Neural cell (in vitro differentiated cells): ENCODE results near the gene FAM200A. TPM values are rescaled to one million over a fixed set of nuclear protein-coding genes. Genes with fewer than 3 reads are reported as not detected.
"Not testable (repeated sequence)": the region's sequence is repeated elsewhere in the genome, so short reads cannot be mapped to it uniquely, and the experiment has no call there.

Source experiments
- H2AFZ ChIP-seq: fragments of 200-600, 300-800 bp; sonication (generic), shearing (Covaris generic); 2 replicates; pipeline ENCODE4 v1.6.0; 2014; ENCODE audit warnings: low read depth, mild to moderate bottlenecking, antibody characterized with exemption, low read length, moderate library complexity
- H3F3A ChIP-seq: fragments of 200-600 bp; shearing (Covaris generic); 2 replicates; pipeline ENCODE4 v1.6.1; 2016; ENCODE audit warnings: mild to moderate bottlenecking, moderate library complexity, mixed read lengths, antibody characterized with exemption, low read length; ENCODE audit not compliant: insufficient read depth, poor library complexity, severe bottlenecking
- H3K27ac ChIP-seq: fragments of 200-600, 300-800 bp; sonication (generic), shearing (Covaris generic); 2 replicates; pipeline ENCODE4 v1.5.1; 2014; ENCODE audit warnings: mild to moderate bottlenecking, low read length, moderate library complexity
- H3K27me3 ChIP-seq: fragments of 300-800, 200-600 bp; sonication (generic), shearing (Covaris generic); 2 replicates; pipeline ENCODE4 v1.6.0; 2014; ENCODE audit warnings: mild to moderate bottlenecking, low read depth, low read length, moderate library complexity; ENCODE audit not compliant: insufficient read depth
- H3K36me3 ChIP-seq: fragments of 300-800, 200-600 bp; sonication (generic), shearing (Covaris generic); 2 replicates; pipeline ENCODE4 v1.5.1; 2014; ENCODE audit warnings: mild to moderate bottlenecking, antibody characterized with exemption, low read length, moderate library complexity; ENCODE audit not compliant: insufficient read depth
- H3K4me2 ChIP-seq: fragments of 300-800, 200-600 bp; sonication (generic), shearing (Covaris generic); 2 replicates; pipeline ENCODE4 v1.6.0; 2014; ENCODE audit warnings: mild to moderate bottlenecking, low read length
- H3K4me3 ChIP-seq: fragments of 300-800, 200-600 bp; sonication (generic), shearing (Covaris generic); 2 replicates; pipeline ENCODE4 v1.5.1; 2014; ENCODE audit warnings: mild to moderate bottlenecking, low read length, moderate library complexity
- H3K79me2 ChIP-seq: fragments of 200-600 bp; shearing (Covaris generic); replicated peaks from 2 replicates; pipeline ENCODE4 v1.6.0; 2014; ENCODE audit warnings: mild to moderate bottlenecking, low read length, moderate library complexity; ENCODE audit not compliant: insufficient read depth
- H3K9ac ChIP-seq: fragments of 300-800, 200-600 bp; sonication (generic), shearing (Covaris generic); 2 replicates; pipeline ENCODE4 v1.6.1; 2016; ENCODE audit warnings: mild to moderate bottlenecking, low read length, mixed read lengths
- H3K9me2 ChIP-seq: fragments of 200-600 bp; shearing (Covaris generic); 2 replicates; pipeline ENCODE4 v1.6.1; 2016; ENCODE audit warnings: mild to moderate bottlenecking, low read length, mixed read lengths; ENCODE audit not compliant: insufficient read depth
- H3K9me3 ChIP-seq: fragments of 200-600, 300-800 bp; sonication (generic), shearing (Covaris generic); 2 replicates; pipeline ENCODE4 v1.6.1; 2016; ENCODE audit warnings: mild to moderate bottlenecking, mixed run types, low read length, moderate library complexity, mixed read lengths
- H4K20me1 ChIP-seq: fragments of 200-600 bp; shearing (Covaris generic); 2 replicates; pipeline ENCODE4 v1.6.1; 2016; ENCODE audit warnings: mild to moderate bottlenecking, mixed run types; ENCODE audit not compliant: insufficient read depth
- EP300 ChIP-seq: fragments of 450-650 bp; conservative IDR thresholded peaks from 2 replicates; pipeline ENCODE4 v1.6.1; 2014; ENCODE audit warnings: antibody characterized with exemption, mild to moderate bottlenecking, moderate library complexity; ENCODE audit not compliant: poor library complexity, severe bottlenecking
- EZH2 ChIP-seq: fragments of 200-600, 300-800 bp; shearing (Covaris generic), sonication (generic); IDR thresholded peaks from 2 replicates; pipeline ENCODE4 v1.6.1; 2014; ENCODE audit warnings: antibody characterized with exemption, low read length, borderline replicate concordance, mild to moderate bottlenecking; ENCODE audit not compliant: insufficient read depth, poor library complexity, severe bottlenecking
- MXI1 ChIP-seq: fragments of 450-650 bp; conservative IDR thresholded peaks from 2 replicates; pipeline ENCODE4 v1.6.1; 2014; ENCODE audit warnings: antibody characterized with exemption, mild to moderate bottlenecking; ENCODE audit not compliant: poor library complexity, severe bottlenecking
- POLR2AphosphoS5 ChIP-seq: IDR thresholded peaks from 2 replicates; pipeline ENCODE4 v1.6.1; 2012
- RAD21 ChIP-seq: fragments of 450-650 bp; conservative IDR thresholded peaks from 2 replicates; pipeline ENCODE4 v1.6.1; 2014; ENCODE audit warnings: antibody characterized with exemption, mild to moderate bottlenecking, moderate library complexity
- SMC3 ChIP-seq: fragments of 450-650 bp; conservative IDR thresholded peaks from 2 replicates; pipeline ENCODE4 v1.6.1; 2014; ENCODE audit warnings: antibody characterized with exemption, mild to moderate bottlenecking, moderate library complexity; ENCODE audit not compliant: poor library complexity
- TAF1 ChIP-seq: IDR thresholded peaks from 2 replicates; pipeline ENCODE4 v1.6.1; 2012; ENCODE audit warnings: low read depth
- polyA plus RNA-seq: library from polyadenylated mRNA; depleted of rRNA; stranded (reverse); fragments of >200 nt; gene quantifications from 2 replicates; pipeline ENCODE4 v1.2.3, GENCODE V29; 2014
- TF ChIP-seq, protein P1 (sequence below): IDR thresholded peaks from 2 replicates; pipeline ENCODE4 v1.6.1; 2012; ENCODE audit warnings: borderline replicate concordance
- TF ChIP-seq, protein P2 (sequence below): fragments of 450-650 bp; IDR thresholded peaks from 2 replicates; pipeline ENCODE4 v1.5.1; 2014; ENCODE audit warnings: antibody characterized with exemption, mild to moderate bottlenecking, moderate library complexity; ENCODE audit not compliant: poor library complexity, severe bottlenecking

The FAM200A gene
- polyA plus RNA-seq, 1 donor from 2014 or later = 24.0 TPM

DNA sequence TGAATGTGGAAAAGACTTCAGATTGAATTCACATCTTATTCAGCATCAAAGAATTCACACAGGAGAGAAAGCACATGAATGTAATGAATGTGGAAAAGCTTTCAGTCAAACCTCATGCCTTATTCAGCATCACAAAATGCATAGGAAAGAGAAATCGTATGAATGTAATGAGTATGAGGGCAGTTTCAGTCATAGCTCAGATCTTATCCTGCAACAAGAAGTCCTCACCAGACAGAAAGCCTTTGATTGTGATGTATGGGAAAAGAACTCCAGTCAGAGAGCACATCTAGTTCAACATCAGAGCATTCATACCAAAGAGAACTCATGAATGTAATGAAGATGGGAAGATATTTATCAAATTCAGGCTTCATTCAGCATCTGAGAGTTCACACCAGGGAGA, 21.3 kb upstream of the FAM200A start:
- no peaks in the 10 kb centered on the region for H3K27me3 ChIP-seq
- H3K9me3 ChIP-seq = no peaks in the 10 kb centered on the region
- H2AFZ ChIP-seq = no peak overlapping the region
- H3F3A ChIP-seq = no peaks in the 10 kb centered on the region
- TF ChIP-seq TAF1 (no peak), EP300 (no peak), EZH2 (no peak), RAD21 (no peak), SMC3 (no peak), MXI1 (no peak), POLR2AphosphoS5 (no peak)
- TF ChIP-seq, protein P1, sequence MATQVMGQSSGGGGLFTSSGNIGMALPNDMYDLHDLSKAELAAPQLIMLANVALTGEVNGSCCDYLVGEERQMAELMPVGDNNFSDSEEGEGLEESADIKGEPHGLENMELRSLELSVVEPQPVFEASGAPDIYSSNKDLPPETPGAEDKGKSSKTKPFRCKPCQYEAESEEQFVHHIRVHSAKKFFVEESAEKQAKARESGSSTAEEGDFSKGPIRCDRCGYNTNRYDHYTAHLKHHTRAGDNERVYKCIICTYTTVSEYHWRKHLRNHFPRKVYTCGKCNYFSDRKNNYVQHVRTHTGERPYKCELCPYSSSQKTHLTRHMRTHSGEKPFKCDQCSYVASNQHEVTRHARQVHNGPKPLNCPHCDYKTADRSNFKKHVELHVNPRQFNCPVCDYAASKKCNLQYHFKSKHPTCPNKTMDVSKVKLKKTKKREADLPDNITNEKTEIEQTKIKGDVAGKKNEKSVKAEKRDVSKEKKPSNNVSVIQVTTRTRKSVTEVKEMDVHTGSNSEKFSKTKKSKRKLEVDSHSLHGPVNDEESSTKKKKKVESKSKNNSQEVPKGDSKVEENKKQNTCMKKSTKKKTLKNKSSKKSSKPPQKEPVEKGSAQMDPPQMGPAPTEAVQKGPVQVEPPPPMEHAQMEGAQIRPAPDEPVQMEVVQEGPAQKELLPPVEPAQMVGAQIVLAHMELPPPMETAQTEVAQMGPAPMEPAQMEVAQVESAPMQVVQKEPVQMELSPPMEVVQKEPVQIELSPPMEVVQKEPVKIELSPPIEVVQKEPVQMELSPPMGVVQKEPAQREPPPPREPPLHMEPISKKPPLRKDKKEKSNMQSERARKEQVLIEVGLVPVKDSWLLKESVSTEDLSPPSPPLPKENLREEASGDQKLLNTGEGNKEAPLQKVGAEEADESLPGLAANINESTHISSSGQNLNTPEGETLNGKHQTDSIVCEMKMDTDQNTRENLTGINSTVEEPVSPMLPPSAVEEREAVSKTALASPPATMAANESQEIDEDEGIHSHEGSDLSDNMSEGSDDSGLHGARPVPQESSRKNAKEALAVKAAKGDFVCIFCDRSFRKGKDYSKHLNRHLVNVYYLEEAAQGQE = no peak
- TF ChIP-seq, protein P2, sequence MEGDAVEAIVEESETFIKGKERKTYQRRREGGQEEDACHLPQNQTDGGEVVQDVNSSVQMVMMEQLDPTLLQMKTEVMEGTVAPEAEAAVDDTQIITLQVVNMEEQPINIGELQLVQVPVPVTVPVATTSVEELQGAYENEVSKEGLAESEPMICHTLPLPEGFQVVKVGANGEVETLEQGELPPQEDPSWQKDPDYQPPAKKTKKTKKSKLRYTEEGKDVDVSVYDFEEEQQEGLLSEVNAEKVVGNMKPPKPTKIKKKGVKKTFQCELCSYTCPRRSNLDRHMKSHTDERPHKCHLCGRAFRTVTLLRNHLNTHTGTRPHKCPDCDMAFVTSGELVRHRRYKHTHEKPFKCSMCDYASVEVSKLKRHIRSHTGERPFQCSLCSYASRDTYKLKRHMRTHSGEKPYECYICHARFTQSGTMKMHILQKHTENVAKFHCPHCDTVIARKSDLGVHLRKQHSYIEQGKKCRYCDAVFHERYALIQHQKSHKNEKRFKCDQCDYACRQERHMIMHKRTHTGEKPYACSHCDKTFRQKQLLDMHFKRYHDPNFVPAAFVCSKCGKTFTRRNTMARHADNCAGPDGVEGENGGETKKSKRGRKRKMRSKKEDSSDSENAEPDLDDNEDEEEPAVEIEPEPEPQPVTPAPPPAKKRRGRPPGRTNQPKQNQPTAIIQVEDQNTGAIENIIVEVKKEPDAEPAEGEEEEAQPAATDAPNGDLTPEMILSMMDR = no peak
- no peaks in the 10 kb centered on the region for H3K9me2 ChIP-seq
- no peaks in the 10 kb centered on the region for H3K79me2 ChIP-seq
- no peak overlapping the region for H3K27ac ChIP-seq
- no peak overlapping the region for H3K4me3 ChIP-seq
- H3K9ac ChIP-seq = no peak overlapping the region
- H3K4me2 ChIP-seq = no peak overlapping the region
- H4K20me1 ChIP-seq = no peaks in the 10 kb centered on the region
- peaks cover 4% of the 10 kb centered on the region for H3K36me3 ChIP-seq

DNA sequence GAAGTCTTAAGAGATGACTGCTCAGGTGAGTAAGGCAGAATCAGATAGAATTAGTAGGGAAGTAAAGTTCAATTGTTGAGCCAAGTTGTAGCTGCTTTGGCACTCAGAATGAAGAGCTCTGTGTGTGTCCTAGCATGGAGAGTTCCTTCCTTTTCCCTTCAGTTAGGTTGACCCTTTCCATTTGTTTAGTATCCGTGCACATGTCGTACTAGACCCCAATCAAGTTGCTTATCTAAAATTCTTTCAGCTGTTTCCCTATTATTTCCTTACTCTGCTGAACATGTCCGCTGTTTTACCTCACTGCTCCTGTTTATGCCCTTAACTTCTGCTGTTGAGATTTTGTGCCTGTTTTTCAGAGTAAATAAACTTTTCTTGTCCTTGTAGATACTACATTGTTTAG, 19.9 kb upstream of the FAM200A start:
- Histone ChIP-seq H3K9me2 (no peaks in the 10 kb centered on the region), H3K27me3 (no peaks in the 10 kb centered on the region), H4K20me1 (no peaks in the 10 kb centered on the region), H3K9me3 (no peaks in the 10 kb centered on the region), H3K9ac (no peak overlapping the region), H3F3A (no peaks in the 10 kb centered on the region), H3K4me3 (no peak overlapping the region), H3K36me3 (peaks cover 4% of the 10 kb centered on the region), H3K27ac (no peak overlapping the region), H2AFZ (no peak overlapping the region), H3K4me2 (no peak overlapping the region), H3K79me2 (no peaks in the 10 kb centered on the region)
- TF ChIP-seq TAF1 (no peak), SMC3 (no peak), EP300 (no peak), MXI1 (no peak), POLR2AphosphoS5 (no peak), EZH2 (no peak), RAD21 (no peak)
- TF ChIP-seq, protein P1 = no peak
- TF ChIP-seq, protein P2 = no peak

DNA sequence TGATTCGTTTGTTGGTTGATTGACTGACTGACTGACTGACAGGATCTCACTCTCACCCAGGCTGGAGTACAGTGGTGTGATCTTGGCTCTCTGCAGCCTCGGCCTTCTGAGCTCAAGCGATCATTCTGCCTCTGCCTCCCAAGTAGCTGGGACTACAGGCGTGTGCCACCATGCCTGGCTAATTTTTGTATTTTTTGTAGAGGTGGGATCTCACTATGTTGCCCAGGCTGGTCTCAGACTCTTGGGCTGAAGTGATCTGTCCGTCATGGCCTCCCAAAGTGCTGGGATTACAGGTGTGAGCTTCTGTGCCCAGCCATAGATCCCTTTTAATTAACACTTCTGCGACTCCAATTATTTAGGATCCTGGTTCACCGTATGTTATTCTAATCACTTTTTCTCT, 16.9 kb upstream of the FAM200A start:
- H3K4me2 ChIP-seq, H3F3A ChIP-seq, H3K36me3 ChIP-seq, H3K9ac ChIP-seq, H3K9me2 ChIP-seq, H3K9me3 ChIP-seq, H4K20me1 ChIP-seq, H2AFZ ChIP-seq, H3K79me2 ChIP-seq, H3K27ac ChIP-seq, H3K27me3 ChIP-seq, H3K4me3 ChIP-seq: not testable (repeated sequence)
